Esophagus muscularis mucosa (tissue), 4 donors: ENCODE data around the gene FAM120C. TPM values are rescaled to one million over a fixed set of nuclear protein-coding genes. Genes with fewer than 3 reads are reported as not detected.
A peak's percentile ranks its signal among the peaks of the same experiment; 100 is the strongest.

ENCODE experiments used
- DNase-seq: peaks from one replicate; pipeline ENCODE4 v3.0.0-alpha.2; 2017; ENCODE audit errors: extremely low spot score
- H3K27ac ChIP-seq, 4 donors: fragments of 200-600 bp; sonication (generic); replicated peaks in 1 of 4; 1 replicate in 3 of 4; 2 replicates in 1 of 4; pipeline ENCODE4 v1.5.1; 2016 to 2019; ENCODE audit warnings: mild to moderate bottlenecking in 1 of 4
- H3K27me3 ChIP-seq, 4 donors: fragments of 200-600 bp; sonication (generic); one replicate each; pipeline versions ENCODE4 v1.5.1 to v1.6.0; 2016 to 2019
- H3K36me3 ChIP-seq, 4 donors: fragments of 200-600 bp; sonication (generic); one replicate each; pipeline ENCODE4 v1.5.1; 2016 to 2019
- H3K4me1 ChIP-seq, 4 donors: fragments of 200-600 bp; sonication (generic); one replicate each; pipeline ENCODE4 v1.5.1; 2016 to 2019
- H3K4me3 ChIP-seq, 4 donors: fragments of 200-600 bp; sonication (generic); 1 replicate in 2 of 4; 2 replicates in 2 of 4; pipeline ENCODE4 v1.5.1; 2016 to 2019; ENCODE audit warnings: mild to moderate bottlenecking in 4 of 4, moderate library complexity in 1 of 4
- H3K9me3 ChIP-seq, 4 donors: fragments of 200-600 bp; sonication (generic); 1 replicate in 3 of 4; 2 replicates in 1 of 4; pipeline ENCODE4 v1.5.1; 2016 to 2019
- CTCF ChIP-seq, 3 experiments: fragments of 200-600 bp in 2 of 3; fragments of 450-650 bp in 1 of 3; sonication (generic) in 2 of 3; IDR thresholded peaks; one replicate each; pipeline ENCODE4 v1.5.1; 2017 to 2019; ENCODE audit warnings: antibody characterized with exemption in 3 of 3, mild to moderate bottlenecking in 2 of 3, moderate library complexity in 1 of 3
- EP300 ChIP-seq: sonication (generic); formaldehyde crosslinking; IDR thresholded peaks from one replicate; pipeline ENCODE4 v1.6.1; 2017; ENCODE audit warnings: antibody characterized with exemption
- POLR2A ChIP-seq: fragments of 450-650 bp; IDR thresholded peaks from one replicate; pipeline ENCODE4 v1.6.1; 2017; ENCODE audit warnings: antibody characterized with exemption, moderate library complexity, mild to moderate bottlenecking, low read depth
- POLR2AphosphoS5 ChIP-seq, 2 donors: sonication (generic); formaldehyde crosslinking; IDR thresholded peaks; one replicate each; pipeline ENCODE4 v1.6.1; 2017; ENCODE audit warnings: antibody characterized with exemption in 2 of 2
- WGBS: methylation state at CpG from one replicate; pipeline ENCODE4 v1.1.5; 2018; 5-methylcytosine and 5-hydroxymethylcytosine counted together
- intact Hi-C: fragments of 100-400 bp; cut with DNase I; formaldehyde crosslinking; loops from one replicate; pipeline ENCODE4 v1.15.1; 2023
- total RNA-seq, 4 donors: library from RNA; depleted of rRNA; stranded (reverse); fragments of >200 nt; gene quantifications; one replicate each; pipeline versions ENCODE4 v1.1.0 to v1.2.1, GENCODE V29; 2016

Gene FAM120C
- total RNA-seq, 4 donors from 2014 or later = 3.3 to 7.0 (median 5.9) TPM

DNA sequence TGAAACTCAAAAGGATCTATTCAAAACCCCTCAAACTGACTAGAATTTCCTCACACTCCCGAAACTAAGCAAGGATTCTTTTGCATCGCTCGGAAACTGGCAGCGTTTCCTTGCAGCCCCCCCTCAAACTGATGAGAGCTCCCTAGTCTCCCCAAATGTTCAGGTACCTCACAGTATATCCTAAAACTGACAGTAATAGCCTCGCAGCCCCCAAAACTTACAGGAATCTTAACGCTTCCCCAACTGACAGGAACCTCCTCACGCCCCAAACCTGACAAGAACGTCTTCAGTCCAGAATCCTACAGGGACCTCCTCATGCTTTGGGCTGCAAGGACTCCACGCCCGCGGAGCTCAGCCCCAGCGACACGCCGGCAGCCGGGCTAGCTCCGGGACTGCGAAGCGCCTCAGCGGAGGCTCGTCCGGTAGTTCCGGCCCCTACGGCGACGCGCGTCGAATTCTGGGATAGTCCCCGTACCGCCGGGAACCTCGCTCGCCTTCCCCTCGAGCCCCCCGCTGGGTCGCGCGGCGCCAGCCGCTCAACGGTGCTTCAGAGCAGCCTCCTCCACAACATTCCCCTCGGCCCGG is 139.4 kb downstream of the FAM120C start:
- no peak for DNase-seq
- Histone ChIP-seq H3K4me1 (peaks cover 0 to 19% (median 13%) of the 10 kb centered on the region in 4 donors), H3K36me3 (peaks cover 0 to 33% (median 14%) of the 10 kb centered on the region in 4 donors), H3K27ac (peak overlapping the region; percentile 92 to 96 (median 94)), H3K9me3 (no peaks in the 10 kb centered on the region), H3K4me3 (peak overlapping the region; percentile 68 to 82 (median 71)), H3K27me3 (no peaks in the 10 kb centered on the region)
- TF ChIP-seq POLR2AphosphoS5 (IDR thresholded peaks at IDR 0.05) = no peak
- TF ChIP-seq EP300 = no peak
- no peak for TF ChIP-seq POLR2A
- TF ChIP-seq CTCF (IDR thresholded peaks at IDR 0.05) = no peak
- WGBS = 42% methylated on average over 38 of the region's 43 CpGs
- intact Hi-C loops = loop anchor here (10.0 kb wide), 2 partner anchors 141 to 601 kb away; partner anchors contain the start of gene FAM120C

GRCh38 chrX:54043056-54043455 is 140.0 kb downstream of the FAM120C start:
- Histone ChIP-seq H3K27me3 (no peaks in the 10 kb centered on the region), H3K4me3 (peak overlapping the region; percentile 68 to 82 (median 71)), H3K4me1 (peaks cover 0 to 19% (median 13%) of the 10 kb centered on the region in 4 donors), H3K27ac (peak overlapping the region; percentile 92 to 96 (median 94)), H3K36me3 (peaks cover 0 to 39% (median 16%) of the 10 kb centered on the region in 4 donors), H3K9me3 (no peaks in the 10 kb centered on the region)
- WGBS = 43% methylated on average over 10 of the region's 11 CpGs
- no peak for TF ChIP-seq EP300
- TF ChIP-seq POLR2A = no peak
- TF ChIP-seq POLR2AphosphoS5 (IDR thresholded peaks at IDR 0.05) = no peak
- no peak for TF ChIP-seq CTCF (IDR thresholded peaks at IDR 0.05)
- no peak for DNase-seq
- intact Hi-C loops = loop anchor here (10.0 kb wide), 2 partner anchors 142 to 602 kb away; partner anchors contain the start of gene FAM120C

- peak; percentile 89 for DNase-seq
- Histone ChIP-seq H3K4me3 (peak overlapping the region; percentile 68 to 82 (median 71)), H3K36me3 (peaks cover 0 to 39% (median 16%) of the 10 kb centered on the region in 4 donors), H3K27me3 (no peaks in the 10 kb centered on the region), H3K4me1 (peaks cover 0 to 19% (median 13%) of the 10 kb centered on the region in 4 donors), H3K9me3 (no peaks in the 10 kb centered on the region), H3K27ac (peak overlapping the region; percentile 92 to 96 (median 94))
- 26% methylated on average over 16 of the region's 26 CpGs for WGBS
- intact Hi-C loops = loop anchor here (10.0 kb wide), 2 partner anchors 142 to 602 kb away; partner anchors contain the start of gene FAM120C
- no peak for TF ChIP-seq POLR2AphosphoS5 (IDR thresholded peaks at IDR 0.05)
- TF ChIP-seq CTCF (IDR thresholded peaks at IDR 0.05) = peak; percentile 17 to 44 (median 21)
These were observed 140.4 kb downstream of the FAM120C start for GRCh38 chrX:54042609-54043021.

- no peaks in the 10 kb centered on the region for H3K27me3 ChIP-seq
- TF ChIP-seq CTCF (IDR thresholded peaks at IDR 0.05) = no peak
- TF ChIP-seq POLR2A = no peak
- no peak for TF ChIP-seq EP300
- TF ChIP-seq POLR2AphosphoS5 (IDR thresholded peaks at IDR 0.05) = no peak
- WGBS = 86% methylated on average over 4 of the region's 4 CpGs
- no peaks in the 10 kb centered on the region for H3K9me3 ChIP-seq
- peaks cover 3 to 75% (median 30%) of the 10 kb centered on the region in 4 donors for H3K36me3 ChIP-seq
- no peaks in the 10 kb centered on the region for H3K4me1 ChIP-seq
- no peak overlapping the region for H3K27ac ChIP-seq
- intact Hi-C loops = no loop called here
- H3K4me3 ChIP-seq = no peak overlapping the region
- DNase-seq = no peak
These were observed 152.7 kb downstream of the FAM120C start for GRCh38 chrX:54030329-54030728.
